Liver (tissue), 9 donors: Measurements from ENCODE around the gene ADGRD1. TPM values are rescaled to one million over a fixed set of nuclear protein-coding genes. Genes with fewer than 3 reads are reported as not detected.
A peak's percentile ranks its signal among the peaks of the same experiment; 100 is the strongest.
"Not testable (repeated sequence)": the region's sequence is repeated elsewhere in the genome, so short reads cannot be mapped to it uniquely, and the experiment has no call there.

Source experiments
- DNase-seq: peaks from one replicate; pipeline ENCODE4 v3.0.0-alpha.2; 2017; ENCODE audit warnings: low spot score
- H3K27ac ChIP-seq, 2 donors: one replicate each; pipeline ENCODE4 v1.7.0; 2013; ENCODE audit warnings: inconsistent platforms in 2 of 2, low read length in 2 of 2, control low read depth in 1 of 2, low read depth in 1 of 2, mild to moderate bottlenecking in 1 of 2
- H3K27me3 ChIP-seq, 4 donors: one replicate each; pipeline versions ENCODE4 v1.6.1 to v1.7.0; 2013; ENCODE audit warnings: low read length in 3 of 4, inconsistent platforms in 1 of 4, mild to moderate bottlenecking in 1 of 4, moderate library complexity in 1 of 4; ENCODE audit not compliant: control insufficient read depth in 4 of 4, insufficient read depth in 4 of 4
- H3K36me3 ChIP-seq, 4 donors: one replicate each; pipeline versions ENCODE4 v1.6.1 to v1.7.0; 2013; ENCODE audit warnings: low read length in 3 of 4, mild to moderate bottlenecking in 3 of 4, low read depth in 1 of 4, moderate library complexity in 1 of 4; ENCODE audit not compliant: control insufficient read depth in 4 of 4, insufficient read depth in 3 of 4
- H3K4me1 ChIP-seq, 4 donors: one replicate each; pipeline versions ENCODE4 v1.6.1 to v1.7.0; 2013; ENCODE audit warnings: low read length in 3 of 4, mild to moderate bottlenecking in 3 of 4, moderate library complexity in 1 of 4; ENCODE audit not compliant: control insufficient read depth in 4 of 4, insufficient read depth in 4 of 4
- H3K4me3 ChIP-seq, 3 donors: one replicate each; pipeline versions ENCODE4 v1.6.1 to v1.7.0; 2013; ENCODE audit warnings: low read length in 3 of 3, control low read depth in 1 of 3, low read depth in 1 of 3, mild to moderate bottlenecking in 1 of 3
- H3K9ac ChIP-seq, 2 donors: one replicate each; pipeline ENCODE4 v1.7.0; 2013; ENCODE audit warnings: low read length in 2 of 2, mild to moderate bottlenecking in 2 of 2, moderate library complexity in 2 of 2, control low read depth in 1 of 2, low read depth in 1 of 2
- H3K9me3 ChIP-seq, 4 donors: one replicate each; pipeline versions ENCODE4 v1.6.1 to v1.7.0; 2013; ENCODE audit warnings: low read length in 3 of 4; ENCODE audit not compliant: control insufficient read depth in 4 of 4
- ATF3 ChIP-seq: IDR thresholded peaks from 2 replicates; pipeline ENCODE4 v1.6.1; 2016; ENCODE audit warnings: antibody characterized with exemption
- CTCF ChIP-seq: fragments of 150-350 bp; IDR thresholded peaks from 2 replicates; pipeline ENCODE4 v1.5.1; 2017; ENCODE audit warnings: improper control_type of control experiment, low read depth, low read length; ENCODE audit not compliant: missing input control
- EGR1 ChIP-seq, 2 donors: IDR thresholded peaks; 2 replicates each; pipeline ENCODE4 v1.6.1; 2016 to 2018; ENCODE audit warnings: antibody characterized with exemption in 2 of 2, low read depth in 2 of 2
- FOXA1 ChIP-seq: IDR thresholded peaks from 2 replicates; pipeline ENCODE4 v1.6.1; 2016; ENCODE audit warnings: antibody characterized with exemption
- FOXA2 ChIP-seq: IDR thresholded peaks from 2 replicates; pipeline ENCODE4 v1.6.1; 2016; ENCODE audit warnings: antibody characterized with exemption
- GABPA ChIP-seq, 2 donors: IDR thresholded peaks in 1 of 2; conservative IDR thresholded peaks in 1 of 2; 2 replicates each; pipeline ENCODE4 v1.6.1; 2016; ENCODE audit warnings: antibody characterized with exemption in 2 of 2, mild to moderate bottlenecking in 1 of 2, moderate library complexity in 1 of 2
- HNF4A ChIP-seq, 2 donors: conservative IDR thresholded peaks; 2 replicates each; pipeline ENCODE4 v1.6.1; 2016; ENCODE audit warnings: antibody characterized with exemption in 2 of 2, mild to moderate bottlenecking in 2 of 2
- HNF4G ChIP-seq: IDR thresholded peaks from 2 replicates; pipeline ENCODE4 v1.6.1; 2016; ENCODE audit warnings: antibody characterized with exemption
- JUND ChIP-seq, 2 donors: IDR thresholded peaks; 2 replicates each; pipeline ENCODE4 v1.6.1; 2016; ENCODE audit warnings: antibody characterized with exemption in 2 of 2
- NR2F2 ChIP-seq: IDR thresholded peaks from 2 replicates; pipeline ENCODE4 v1.6.1; 2016; ENCODE audit warnings: antibody characterized with exemption
- RAD21 ChIP-seq, 2 donors: IDR thresholded peaks; 2 replicates each; pipeline ENCODE4 v1.6.1; 2016; ENCODE audit warnings: antibody characterized with exemption in 2 of 2, mild to moderate bottlenecking in 2 of 2
- REST ChIP-seq: IDR thresholded peaks from 2 replicates; pipeline ENCODE4 v1.6.1; 2016; ENCODE audit warnings: antibody characterized with exemption, mild to moderate bottlenecking
- RXRA ChIP-seq, 2 donors: IDR thresholded peaks; 2 replicates each; pipeline ENCODE4 v1.6.1; 2017 to 2018; ENCODE audit warnings: antibody characterized with exemption in 2 of 2, mild to moderate bottlenecking in 1 of 2
- SP1 ChIP-seq: IDR thresholded peaks from 2 replicates; pipeline ENCODE4 v1.6.1; 2018; ENCODE audit warnings: antibody characterized with exemption, mild to moderate bottlenecking
- TAF1 ChIP-seq: conservative IDR thresholded peaks from 2 replicates; pipeline ENCODE4 v1.6.1; 2016; ENCODE audit warnings: antibody characterized with exemption, mild to moderate bottlenecking
- YY1 ChIP-seq: IDR thresholded peaks from 2 replicates; pipeline ENCODE4 v1.6.1; 2016; ENCODE audit warnings: antibody characterized with exemption, mild to moderate bottlenecking
- ZBTB33 ChIP-seq: IDR thresholded peaks from 2 replicates; pipeline ENCODE4 v1.6.1; 2016; ENCODE audit warnings: antibody characterized with exemption
- WGBS: extraction: QIAGEN DNeasy Blood & Tissue Kit; methylation state at CpG from one replicate; pipeline ENCODE4 v1.1.7; 2013; 5-methylcytosine and 5-hydroxymethylcytosine counted together
- polyA plus RNA-seq, 2 donors: library from polyadenylated mRNA; stranded (reverse) in 1 of 2; unstranded in 1 of 2; fragments of 200-250 nt in 1 of 2; fragments of >200 nt in 1 of 2; fragmentation: Nextera tagmentation in 1 of 2; extraction: Ambion mirVana in 1 of 2; gene quantifications; one replicate each; pipeline versions ENCODE4 v1.2.1 to v1.2.3, GENCODE V29; 2013 to 2015
- total RNA-seq, 2 donors: library from RNA; depleted of rRNA; stranded (reverse); fragments of >200 nt; gene quantifications; one replicate each; pipeline ENCODE4 v1.2.3, GENCODE V29; 2014
- TF ChIP-seq, protein P1 (sequence below): IDR thresholded peaks from 2 replicates; pipeline ENCODE4 v1.6.1; 2016; ENCODE audit warnings: antibody characterized with exemption
- donor health status: healthy.
- donor health status: healthy.
- donor health status: healthy.
- donor health status: healthy.
- donor health status: healthy.

The ADGRD1 gene
- total and polyA plus RNA-seq, 4 donors: 2.7 to 7.1 (median 4.6) TPM

DNA sequence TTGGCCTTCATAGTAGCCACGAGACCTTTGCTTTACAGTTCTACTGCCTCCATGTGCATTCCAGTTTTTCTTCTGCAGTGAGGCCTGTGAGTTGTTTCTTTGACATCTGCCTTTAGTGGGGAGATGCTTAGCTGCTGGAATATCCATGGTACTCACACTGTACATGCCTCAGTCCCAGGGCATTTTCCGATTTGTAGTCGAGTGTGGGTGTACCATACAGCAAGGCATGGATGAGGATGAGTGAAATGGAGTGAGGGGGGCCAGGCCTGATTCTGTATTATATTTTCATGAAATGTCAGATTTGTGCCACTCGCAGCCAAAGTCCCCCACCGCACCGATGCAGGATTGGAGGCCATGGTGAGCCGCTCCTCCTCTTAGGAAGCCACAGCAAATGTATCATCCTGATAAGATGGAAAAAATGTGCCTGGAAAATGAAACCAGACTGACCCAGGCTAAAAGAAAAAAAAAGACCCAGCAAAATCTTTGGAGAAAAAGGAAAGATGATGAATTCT is 173.0 kb downstream of the ADGRD1 start (continued):
- TF ChIP-seq ATF3 (no peak), RAD21 (IDR thresholded peaks at IDR 0.05) (no peak), SP1 (no peak), NR2F2 (no peak), FOXA2 (no peak), EGR1 (IDR thresholded peaks at IDR 0.05; ENCODE audit: low read depth in 2 of 2) (no peak), GABPA (IDR thresholded peaks at IDR 0.05 in 1 of 2, conservative IDR thresholded peaks at IDR 0.05 in 1 of 2) (no peak)

- Histone ChIP-seq H3K9ac (no peak overlapping the region), H3K4me1 (no peaks in the 10 kb centered on the region), H3K27me3 (no peaks in the 10 kb centered on the region), H3K27ac (no peak overlapping the region), H3K9me3 (no peaks in the 10 kb centered on the region), H3K4me3 (no peak overlapping the region), H3K36me3 (no peaks in the 10 kb centered on the region)
- 95% methylated on average over 6 of the region's 6 CpGs for WGBS
- no peak for TF ChIP-seq JUND (IDR thresholded peaks at IDR 0.05)
- no peak for TF ChIP-seq REST
- no peak for TF ChIP-seq YY1
- TF ChIP-seq FOXA2: no peak
- no peak for TF ChIP-seq FOXA1
- TF ChIP-seq CTCF: no peak
- TF ChIP-seq SP1: no peak
- no peak for TF ChIP-seq HNF4A (conservative IDR thresholded peaks at IDR 0.05)
- no peak for TF ChIP-seq HNF4G
- TF ChIP-seq TAF1: no peak
- no peak for TF ChIP-seq EGR1 (IDR thresholded peaks at IDR 0.05; ENCODE audit: low read depth in 2 of 2)
- TF ChIP-seq GABPA (IDR thresholded peaks at IDR 0.05 in 1 of 2, conservative IDR thresholded peaks at IDR 0.05 in 1 of 2): no peak
- no peak for TF ChIP-seq NR2F2
- TF ChIP-seq ATF3: no peak
- no peak for TF ChIP-seq ZBTB33
- TF ChIP-seq RAD21 (IDR thresholded peaks at IDR 0.05): no peak
- no peak for TF ChIP-seq RXRA (IDR thresholded peaks at IDR 0.05)
- TF ChIP-seq, protein P1, sequence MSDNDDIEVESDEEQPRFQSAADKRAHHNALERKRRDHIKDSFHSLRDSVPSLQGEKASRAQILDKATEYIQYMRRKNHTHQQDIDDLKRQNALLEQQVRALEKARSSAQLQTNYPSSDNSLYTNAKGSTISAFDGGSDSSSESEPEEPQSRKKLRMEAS: no peak
- no peak for DNase-seq
These were observed 174.8 kb downstream of the ADGRD1 start for GRCh38 chr12:131128556-131128955.

DNA sequence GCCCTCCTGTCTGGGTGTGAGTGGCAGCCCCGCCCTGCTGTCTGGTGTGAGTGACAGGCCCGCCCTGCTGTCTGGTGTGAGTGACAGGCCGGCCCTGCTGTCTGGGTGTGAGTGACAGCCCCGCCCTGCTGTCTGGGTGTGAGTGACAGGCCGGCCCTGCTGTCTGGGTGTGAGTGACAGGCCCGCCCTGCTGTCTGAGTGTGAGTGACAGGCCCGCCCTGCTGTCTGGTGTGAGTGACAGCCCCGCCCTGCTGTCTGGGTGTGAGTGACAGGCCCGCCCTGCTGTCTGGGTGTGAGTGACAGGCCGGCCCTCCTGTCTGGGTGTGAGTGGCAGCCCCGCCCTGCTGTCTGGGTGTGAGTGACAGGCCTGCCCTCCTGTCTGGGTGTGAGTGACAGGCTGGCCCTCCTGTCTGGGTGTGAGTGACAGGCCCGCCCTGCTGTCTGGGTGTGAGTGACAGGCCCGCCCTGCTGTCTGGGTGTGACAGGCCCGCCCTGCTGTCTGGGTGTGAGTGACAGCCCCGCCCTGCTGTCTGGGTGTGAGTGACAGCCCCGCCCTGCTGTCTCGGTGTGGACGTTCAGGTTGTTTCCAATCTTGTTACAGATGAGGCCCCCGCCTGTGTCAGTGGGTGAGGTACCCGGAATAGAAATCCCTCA is 175.4 kb downstream of the ADGRD1 start:
- 91% methylated on average over 19 of the region's 20 CpGs for WGBS
- H3K27ac ChIP-seq, H3K4me3 ChIP-seq, H3K36me3 ChIP-seq, H3K4me1 ChIP-seq, H3K9ac ChIP-seq, H3K27me3 ChIP-seq, H3K9me3 ChIP-seq: not testable (repeated sequence)
- peak; percentile 10 for DNase-seq
